ENCODE results near the gene GLRX5.

GRCh38 chr14:95490727-95491451 lies 44.0 kb upstream of the GLRX5 start:
- no peak for TF ChIP-seq EP300 (IDR thresholded peaks at IDR 0.05)
- TF ChIP-seq CTCF (IDR thresholded peaks at IDR 0.05): no peak
